Measurements from ENCODE around the gene MACROD2. TPM values are rescaled to one million over a fixed set of nuclear protein-coding genes. Genes with fewer than 3 reads are reported as not detected.

The MACROD2 gene
- total RNA-seq, 4 donors from 2014 or later: 2.9 to 11.3 (median 8.0) TPM

- no peak for TF ChIP-seq CTCF (IDR thresholded peaks at IDR 0.05; ENCODE audit: low read depth)
Observed at GRCh38 chr20:15653396-15654207, 1658.3 kb downstream of the MACROD2 start.

- TF ChIP-seq CTCF (IDR thresholded peaks at IDR 0.05; ENCODE audit: low read depth): no peak
Observed at GRCh38 chr20:15654208-15654649, 1658.9 kb downstream of the MACROD2 start.

GRCh38 chr20:15655295-15655874 lies 1660.1 kb downstream of the MACROD2 start:
- no peak for TF ChIP-seq CTCF (IDR thresholded peaks at IDR 0.05; ENCODE audit: low read depth)

- no peak for TF ChIP-seq CTCF (IDR thresholded peaks at IDR 0.05; ENCODE audit: low read depth)
Observed at GRCh38 chr20:15656124-15656523, 1660.8 kb downstream of the MACROD2 start.

GRCh38 chr20:15658295-15658694 lies 1663.0 kb downstream of the MACROD2 start:
- TF ChIP-seq CTCF (IDR thresholded peaks at IDR 0.05; ENCODE audit: low read depth): no peak

GRCh38 chr20:15673206-15673605 lies 1677.9 kb downstream of the MACROD2 start:
- no peak for TF ChIP-seq CTCF (IDR thresholded peaks at IDR 0.05; ENCODE audit: low read depth)

GRCh38 chr20:15674253-15675060 lies 1679.1 kb downstream of the MACROD2 start:
- no peak for TF ChIP-seq CTCF (IDR thresholded peaks at IDR 0.05; ENCODE audit: low read depth)

All from subcutaneous adipose tissue (tissue), 4 donors.